Measurements from ENCODE around the gene HMGN3.

Gene HMGN3

GRCh38 chr6:79173378-79173777 lies 61.1 kb downstream of the HMGN3 start:
- no peak for DNase-seq

DNA sequence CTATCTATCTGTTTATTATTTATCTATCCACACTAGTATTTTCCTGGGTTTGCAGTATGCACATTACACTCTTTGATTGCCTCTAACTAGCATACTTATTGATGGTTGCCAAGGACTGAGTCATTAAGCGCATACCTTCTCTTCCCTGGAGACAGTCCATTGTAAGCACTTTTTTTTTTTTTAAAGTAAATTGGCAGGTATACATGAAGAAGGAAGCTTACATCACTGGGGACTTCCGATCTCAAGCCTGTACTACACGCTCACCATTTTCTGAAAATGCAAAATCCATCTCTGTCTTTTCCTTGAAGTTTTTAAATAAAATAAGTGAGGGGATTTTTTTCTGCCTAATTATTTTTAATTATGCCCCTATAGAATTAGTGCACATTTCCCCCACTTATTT lies 63.5 kb downstream of the HMGN3 start:
- DNase-seq = no peak

DNA sequence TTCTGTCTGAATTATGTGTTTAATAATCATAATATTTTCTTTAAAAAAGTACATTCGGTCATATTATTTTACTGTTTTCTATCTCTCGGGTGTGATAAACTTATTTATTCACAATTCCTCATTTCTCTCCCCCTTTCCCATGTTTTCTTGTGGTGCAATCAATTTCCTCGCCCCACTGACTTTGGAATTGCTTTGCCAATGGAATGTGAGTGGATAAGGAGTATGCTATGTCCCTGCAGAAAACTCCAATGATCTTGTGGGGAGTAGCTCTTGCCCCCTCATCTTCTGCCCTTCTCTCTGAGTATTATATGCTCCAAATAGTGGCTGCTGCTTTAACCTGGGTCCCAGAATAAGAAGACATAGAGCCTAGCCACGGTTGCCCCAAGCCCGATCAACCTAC lies 64.1 kb downstream of the HMGN3 start:
- no peak for DNase-seq

DNA sequence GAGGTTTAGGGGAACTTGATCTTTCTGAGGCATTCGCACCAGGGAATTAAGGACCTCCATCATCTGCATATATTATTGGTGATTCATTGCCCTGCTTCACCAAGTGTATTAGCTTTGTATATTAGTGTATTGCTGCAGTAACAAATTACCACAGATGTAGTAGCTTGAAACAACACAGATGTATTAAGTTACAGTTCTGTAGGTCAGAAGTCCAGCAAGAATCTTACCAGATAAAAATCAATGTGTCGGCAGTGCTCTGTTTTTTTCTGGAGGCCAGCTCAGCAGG lies 65.8 kb downstream of the HMGN3 start:
- no peak for DNase-seq

DNA sequence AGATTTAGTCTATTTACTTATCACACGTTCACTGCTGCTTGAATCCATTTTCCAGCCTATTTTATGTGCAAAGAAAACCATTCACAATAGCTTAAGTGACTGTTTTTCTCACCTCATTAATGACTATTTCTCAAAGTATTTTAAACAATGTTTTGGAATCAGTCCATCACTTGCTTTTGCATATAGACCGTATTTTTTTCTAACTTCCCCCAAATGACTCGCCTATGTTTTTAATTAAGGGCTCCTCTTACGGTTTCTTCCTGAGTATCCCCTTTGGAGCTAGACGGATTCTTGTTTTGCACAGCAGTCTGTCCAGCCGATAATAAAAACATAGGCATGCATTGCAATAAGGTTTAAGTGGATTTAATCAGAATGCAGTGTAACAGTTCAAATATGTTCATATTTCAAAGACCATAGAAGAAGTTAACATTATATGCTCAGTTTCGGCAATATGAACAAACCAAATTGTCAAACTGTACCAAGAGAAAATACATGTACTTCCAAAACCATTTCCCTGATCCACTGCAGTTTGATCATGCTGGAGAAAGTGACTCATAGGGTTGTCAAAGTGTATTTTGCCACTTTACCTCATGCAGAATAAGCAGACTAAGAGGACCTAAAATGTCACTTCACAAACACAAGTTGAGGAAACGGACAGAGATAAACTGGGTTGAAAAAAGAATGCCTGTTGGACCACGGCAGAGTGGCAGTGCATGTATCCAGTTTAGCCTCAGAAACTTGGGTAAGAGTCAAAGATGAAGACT lies 66.4 kb downstream of the HMGN3 start:
- DNase-seq = no peak

GRCh38 chr6:79159846-79160245 lies 74.6 kb downstream of the HMGN3 start:
- DNase-seq = no peak

GRCh38 chr6:79158856-79159516 lies 75.5 kb downstream of the HMGN3 start:
- no peak for DNase-seq

DNA sequence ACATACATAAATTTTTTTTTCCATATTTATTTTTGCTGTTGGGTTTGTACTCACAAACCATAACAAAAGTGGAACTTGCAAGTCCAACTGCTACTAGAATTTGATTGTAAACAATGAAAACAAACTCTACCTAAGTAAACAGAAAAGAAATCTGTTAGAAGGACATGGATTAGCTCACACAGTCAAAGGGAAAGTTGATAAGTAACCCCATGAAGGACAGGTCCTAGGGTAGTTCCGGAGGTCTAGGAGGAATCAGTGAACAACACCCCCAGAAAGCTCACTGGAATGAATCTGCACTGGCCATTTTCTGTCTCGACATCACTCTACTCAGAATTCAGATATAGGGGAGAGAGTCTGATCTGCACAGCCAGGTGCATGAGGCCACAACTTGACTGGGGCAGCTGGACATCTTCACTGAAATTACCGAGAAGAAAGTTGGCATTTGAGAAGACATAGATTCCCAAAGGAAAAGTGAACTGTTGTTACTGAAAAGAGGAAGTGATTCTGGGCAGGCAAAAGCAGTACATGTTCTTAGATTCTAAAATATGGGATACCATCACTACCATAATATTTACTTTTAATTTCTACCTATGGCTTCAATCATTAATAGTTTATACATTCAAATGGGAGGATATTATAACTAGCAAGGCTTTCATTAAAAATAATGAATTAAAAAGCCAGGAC lies 76.4 kb downstream of the HMGN3 start:
- no peak for DNase-seq

DNA sequence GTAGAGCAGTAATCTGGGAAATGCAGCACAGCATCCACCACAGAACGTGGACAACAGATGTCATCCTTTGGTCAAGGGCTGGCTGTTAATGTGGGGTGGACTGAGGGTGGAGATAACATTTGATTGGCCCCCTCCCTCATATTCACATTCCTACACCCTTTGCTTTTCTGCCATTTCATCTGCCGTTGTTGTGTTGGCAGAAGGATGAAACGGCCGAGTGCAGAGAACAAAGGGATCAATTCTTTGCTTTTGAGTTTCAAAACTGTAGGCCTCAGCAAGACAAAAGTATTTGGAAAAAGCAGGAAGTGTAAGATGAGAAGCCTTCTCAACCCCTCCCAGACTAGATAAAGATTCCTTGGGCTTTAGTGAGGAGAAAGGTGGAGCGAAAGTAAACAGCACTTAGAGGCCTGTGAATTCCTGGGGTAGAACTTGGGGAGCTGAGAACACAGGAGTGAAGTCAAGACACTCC lies 82.2 kb downstream of the HMGN3 start:
- no peak for DNase-seq
